ENCODE data around the gene KIFC3. TPM values are rescaled to one million over a fixed set of nuclear protein-coding genes. Genes with fewer than 3 reads are reported as not detected.
A peak's percentile ranks its signal among the peaks of the same experiment; 100 is the strongest.

The KIFC3 gene
- total and polyA plus RNA-seq, 2 of the 13 experiments (the other 11 are each of a cell fraction or from before 2014, with no cell fraction given), result 42.1 to 45.3 TPM

- TF ChIP-seq ZBTB40 (IDR thresholded peaks at IDR 0.05) (no peak), ZBTB40 (CRISPR knock-in tag; IDR thresholded peaks at IDR 0.05) (no peak), TSC22D2 (CRISPR knock-in tag; IDR thresholded peaks at IDR 0.05; ENCODE audit: borderline replicate concordance) (no peak), ZBTB37 (CRISPR knock-in tag; IDR thresholded peaks at IDR 0.05) (peak; percentile 58; the same call in 1 of the 2 replicates), MATR3 (CRISPR knock-in tag; IDR thresholded peaks at IDR 0.05) (no peak), NR2F1 (CRISPR knock-in tag; IDR thresholded peaks at IDR 0.05) (peak in 1 of 2 experiments; percentile 47; a peak in 1 of 4 replicates), ZNF598 (CRISPR knock-in tag; IDR thresholded peaks at IDR 0.05; ENCODE audit: borderline replicate concordance) (no peak), REXO4 (CRISPR knock-in tag; IDR thresholded peaks at IDR 0.05; ENCODE audit: borderline replicate concordance) (no peak), PHF21A (CRISPR knock-in tag; IDR thresholded peaks at IDR 0.05) (peak; percentile 86), CEBPB (IDR thresholded peaks at IDR 0.05; ENCODE audit: borderline replicate concordance, low read depth, low read length) (0 out of 2 replicates have a peak, but pooled peaks have one; percentile 4), SP5 (CRISPR knock-in tag; IDR thresholded peaks at IDR 0.05; ENCODE audit: borderline replicate concordance, low read depth) (0 out of 2 replicates have a peak, but pooled peaks have one; percentile 8), RXRA (CRISPR knock-in tag; IDR thresholded peaks at IDR 0.05) (peak; percentile 17; the same call in 1 of the 2 replicates), ZBTB21 (CRISPR knock-in tag; IDR thresholded peaks at IDR 0.05) (peak; percentile 31; the same call in 1 of the 2 replicates), ZNF652 (CRISPR knock-in tag; IDR thresholded peaks at IDR 0.05; ENCODE audit: borderline replicate concordance, low read depth) (no peak), ZNF17 (CRISPR knock-in tag; IDR thresholded peaks at IDR 0.05) (no peak), ZNF761 (CRISPR knock-in tag; conservative IDR thresholded peaks at IDR 0.05) (no peak), HMG20B (CRISPR knock-in tag; conservative IDR thresholded peaks at IDR 0.05) (peak; percentile 22; the same call in 1 of the 2 replicates), ZBTB43 (CRISPR knock-in tag; conservative IDR thresholded peaks at IDR 0.05) (no peak)
Measured at GRCh38 chr16:57821149-57821971, 19.1 kb upstream of the KIFC3 start (continued).

Measured in HepG2 (cell line).